ENCODE results near the gene DSCAML1. TPM values are rescaled to one million over a fixed set of nuclear protein-coding genes. Genes with fewer than 3 reads are reported as not detected.

The DSCAML1 gene
- total RNA-seq, 1 experiment from 2014 or later, result not detected

- H3K4me2 ChIP-seq (ENCODE audit: low read length), result no peak overlapping the region
- peaks cover 15 to 52% of the 10 kb centered on the region in 2 experiments for H3K4me1 ChIP-seq (ENCODE audit: control insufficient read depth in 1 of 2, insufficient read depth in 2 of 2, low read length in 2 of 2)
- no peak for ATAC-seq
- ChIA-PET RAD21 (ENCODE audit: low non-redundant PET in 1 of 2, low total read pairs in 2 of 2, uncharacterized antibody in 2 of 2, unreplicated experiment in 2 of 2) (interaction anchor here in 1 of 2 experiments (1.6 kb wide), 1 partner anchor 127 kb away, joined by 9 read pairs; no protein-coding TSS in a partner anchor), CTCF (interaction anchor here (2.7 to 10.0 kb wide), 2 partner anchors 125 to 234 kb away, joined by 61 to 224 read pairs; no protein-coding TSS in a partner anchor), POLR2A (no interaction called here)
- no peaks in the 10 kb centered on the region for H3K36me3 ChIP-seq (ENCODE audit: control insufficient read depth in 1 of 2, insufficient read depth in 2 of 2, low read length in 2 of 2)
- H3K9ac ChIP-seq (ENCODE audit: low read length), result no peak overlapping the region
- BruUV-seq (replicated peaks), result no TSS peak
- no peak overlapping the region for H3K4me3 ChIP-seq (replicated peaks in 1 of 2; ENCODE audit: low read depth in 1 of 2, low read length in 2 of 2)
- no peaks in the 10 kb centered on the region for H4K20me1 ChIP-seq (ENCODE audit: insufficient read depth)
- H3K79me2 ChIP-seq (ENCODE audit: insufficient read depth, low read length), result no peaks in the 10 kb centered on the region
- no peak for TF ChIP-seq SP1 (IDR thresholded peaks at IDR 0.05; ENCODE audit: low read depth)
- TF ChIP-seq, protein P1, sequence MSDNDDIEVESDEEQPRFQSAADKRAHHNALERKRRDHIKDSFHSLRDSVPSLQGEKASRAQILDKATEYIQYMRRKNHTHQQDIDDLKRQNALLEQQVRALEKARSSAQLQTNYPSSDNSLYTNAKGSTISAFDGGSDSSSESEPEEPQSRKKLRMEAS (IDR thresholded peaks at IDR 0.05), result no peak
- TF ChIP-seq REST (IDR thresholded peaks at IDR 0.05; ENCODE audit: low read depth), result no peak
- no peak for TF ChIP-seq ELF1 (IDR thresholded peaks at IDR 0.05; ENCODE audit: borderline replicate concordance, low read depth)
- no peak for TF ChIP-seq JUND (IDR thresholded peaks at IDR 0.05)
- TF ChIP-seq ZBTB33 (IDR thresholded peaks at IDR 0.05; ENCODE audit: extremely low read depth, insufficient replicate concordance, low read length), result no peak
- TF ChIP-seq EZH2phosphoT487 (IDR thresholded peaks at IDR 0.05; ENCODE audit: borderline replicate concordance), result no peak
- TF ChIP-seq POLR2AphosphoS5 (IDR thresholded peaks at IDR 0.05; ENCODE audit: low read depth, low read length), result no peak
- TF ChIP-seq POLR2A (IDR thresholded peaks at IDR 0.05; ENCODE audit: borderline replicate concordance, extremely low read depth, insufficient read depth, insufficient read length), result no peak
- no peak for TF ChIP-seq YY1 (IDR thresholded peaks at IDR 0.05; ENCODE audit: extremely low read depth, insufficient replicate concordance, low read depth, low read length)
- no peak for TF ChIP-seq SRF (IDR thresholded peaks at IDR 0.05; ENCODE audit: low read depth)
- TF ChIP-seq SIN3A (IDR thresholded peaks at IDR 0.05; ENCODE audit: low read depth), result no peak
- TF ChIP-seq ZNF274 (IDR thresholded peaks at IDR 0.05; ENCODE audit: low read depth, low read length), result no peak
- no peak for TF ChIP-seq ZFX (IDR thresholded peaks at IDR 0.05)
- TF ChIP-seq, protein P2, sequence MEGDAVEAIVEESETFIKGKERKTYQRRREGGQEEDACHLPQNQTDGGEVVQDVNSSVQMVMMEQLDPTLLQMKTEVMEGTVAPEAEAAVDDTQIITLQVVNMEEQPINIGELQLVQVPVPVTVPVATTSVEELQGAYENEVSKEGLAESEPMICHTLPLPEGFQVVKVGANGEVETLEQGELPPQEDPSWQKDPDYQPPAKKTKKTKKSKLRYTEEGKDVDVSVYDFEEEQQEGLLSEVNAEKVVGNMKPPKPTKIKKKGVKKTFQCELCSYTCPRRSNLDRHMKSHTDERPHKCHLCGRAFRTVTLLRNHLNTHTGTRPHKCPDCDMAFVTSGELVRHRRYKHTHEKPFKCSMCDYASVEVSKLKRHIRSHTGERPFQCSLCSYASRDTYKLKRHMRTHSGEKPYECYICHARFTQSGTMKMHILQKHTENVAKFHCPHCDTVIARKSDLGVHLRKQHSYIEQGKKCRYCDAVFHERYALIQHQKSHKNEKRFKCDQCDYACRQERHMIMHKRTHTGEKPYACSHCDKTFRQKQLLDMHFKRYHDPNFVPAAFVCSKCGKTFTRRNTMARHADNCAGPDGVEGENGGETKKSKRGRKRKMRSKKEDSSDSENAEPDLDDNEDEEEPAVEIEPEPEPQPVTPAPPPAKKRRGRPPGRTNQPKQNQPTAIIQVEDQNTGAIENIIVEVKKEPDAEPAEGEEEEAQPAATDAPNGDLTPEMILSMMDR (IDR thresholded peaks at IDR 0.05 in 2 of 3, conservative IDR thresholded peaks at IDR 0.05 in 1 of 3; ENCODE audit: borderline replicate concordance in 1 of 3, insufficient read depth in 1 of 3, low read depth in 2 of 3, low read length in 2 of 3), result no peak
- TF ChIP-seq RAD21 (IDR thresholded peaks at IDR 0.05; ENCODE audit: low read depth), result no peak
- no peak for TF ChIP-seq CEBPB (IDR thresholded peaks at IDR 0.05; ENCODE audit: low read depth)
- no peaks in the 10 kb centered on the region for H3K27me3 ChIP-seq (ENCODE audit: insufficient read depth, low read length)
- intact Hi-C loops (cut with micrococcal nuclease), result no loop called here
- no peaks in the 10 kb centered on the region for H3K9me2 ChIP-seq (ENCODE audit: insufficient read depth)
- H3K9me3 ChIP-seq (ENCODE audit: control insufficient read depth in 1 of 2, insufficient read depth in 1 of 2, low read depth in 1 of 2, low read length in 2 of 2), result no peaks in the 10 kb centered on the region
- no peak overlapping the region for H2AFZ ChIP-seq (ENCODE audit: low read depth, low read length, poor library complexity, severe bottlenecking)
- DNase-seq (ENCODE audit: low read depth, low spot score), result no peak
- no peak overlapping the region for H3K27ac ChIP-seq (ENCODE audit: low read depth, low read length)
Measured at GRCh38 chr11:117820071-117820470, 23.1 kb upstream of the DSCAML1 start.

Measured in HCT116 (cell line).